Measurements from ENCODE around the gene PNPLA5. TPM values are rescaled to one million over a fixed set of nuclear protein-coding genes. Genes with fewer than 3 reads are reported as not detected.

The PNPLA5 gene
- total and polyA plus RNA-seq, 2 of the 13 experiments (the other 11 are each of a cell fraction or from before 2014, with no cell fraction given) = not detected

Other genes starting within 250 kb of the PNPLA5 start
- gene EFCAB6, start 79.7 kb downstream of the PNPLA5 start, total RNA-seq (2016; rRNA removed; fragmentation: Illumina TruSeq; extraction: Trizol) = not detected in 2 replicates
- not detected in 2 replicates for gene EFCAB6, start 79.7 kb downstream of the PNPLA5 start, polyA plus RNA-seq (2011; rRNA removed)
- gene SULT4A1, start 29.5 kb downstream of the PNPLA5 start, total RNA-seq (2016; rRNA removed; fragmentation: Illumina TruSeq; extraction: Trizol) = not detected in 2 replicates
- not detected in 2 replicates for gene SULT4A1, start 29.5 kb downstream of the PNPLA5 start, polyA plus RNA-seq (2011; rRNA removed)
- 13.7 and 16.9 TPM in 2 replicates for gene PNPLA3, start 31.8 kb upstream of the PNPLA5 start, total RNA-seq (2016; rRNA removed; fragmentation: Illumina TruSeq; extraction: Trizol)
- 19.8 and 24.1 TPM in 2 replicates for gene PNPLA3, start 31.8 kb upstream of the PNPLA5 start, polyA plus RNA-seq (2011; rRNA removed)
- 63.4 and 95.8 TPM in 2 replicates for gene SAMM50, start 63.4 kb upstream of the PNPLA5 start, total RNA-seq (2016; rRNA removed; fragmentation: Illumina TruSeq; extraction: Trizol)
- 26.2 and 34.7 TPM in 2 replicates for gene SAMM50, start 63.4 kb upstream of the PNPLA5 start, polyA plus RNA-seq (2011; rRNA removed)
- gene PARVB, start 132.3 kb upstream of the PNPLA5 start, total RNA-seq (2016; rRNA removed; fragmentation: Illumina TruSeq; extraction: Trizol) = 0.15 TPM in 1 of 2 replicates, not detected in the other
- 0.11 and 0.18 TPM in 2 replicates for gene PARVB, start 132.3 kb upstream of the PNPLA5 start, polyA plus RNA-seq (2011; rRNA removed)

Measured in HepG2 (cell line).